Measurements from ENCODE around the gene AQP9. TPM values are rescaled to one million over a fixed set of nuclear protein-coding genes. Genes with fewer than 3 reads are reported as not detected.
A peak's percentile ranks its signal among the peaks of the same experiment; 100 is the strongest.

The AQP9 gene
- total RNA-seq, 1 experiment from 2014 or later, result not detected

- TF ChIP-seq TCF7L2 (IDR thresholded peaks at IDR 0.05; ENCODE audit: low read depth, low read length) (no peak), POLR2AphosphoS5 (IDR thresholded peaks at IDR 0.05; ENCODE audit: low read depth, low read length) (no peak), SIN3A (IDR thresholded peaks at IDR 0.05; ENCODE audit: borderline replicate concordance, insufficient read depth, low read depth, low read length) (no peak)
- intact Hi-C loops (cut with micrococcal nuclease; ENCODE audit: unreplicated experiment) (no loop called here), in situ Hi-C loops (cut with HindIII; ENCODE audit: low pct_unique_long_range_greater_than_20kb, low sequenced_read_pairs) (no loop called here)
- no peak overlapping the region for H3K27ac ChIP-seq (ENCODE audit: low read length)
- H3K36me3 ChIP-seq (ENCODE audit: control insufficient read depth, insufficient read depth, low read length), result no peaks in the 10 kb centered on the region
- POLR2A ChIA-PET, result no interaction called here
- CTCF ChIA-PET, result no interaction called here
- H3K4me1 ChIP-seq (ENCODE audit: control insufficient read depth, insufficient read depth, low read length), result no peaks in the 10 kb centered on the region
- ATAC-seq (no peak), DNase-seq (ENCODE audit: low read depth, low spot score) (no peak)
- H3K27me3 ChIP-seq (ENCODE audit: control insufficient read depth, insufficient read depth, low read length), result peaks cover 10% of the 10 kb centered on the region
- no peaks in the 10 kb centered on the region for H3K9me3 ChIP-seq (ENCODE audit: control insufficient read depth, insufficient read depth, low read depth, low read length)
- no TSS peak for BruUV-seq (replicated peaks)
- H3K4me3 ChIP-seq (ENCODE audit: low read depth in 2 of 2, low read length in 2 of 2), result no peak overlapping the region
These were observed 41.0 kb downstream of the AQP9 start for GRCh38 chr15:58179206-58179605.

GRCh38 chr15:58179741-58180381 lies 41.7 kb downstream of the AQP9 start:
- DNase-seq (ENCODE audit: low read depth, low spot score) (no peak), ATAC-seq (no peak)
- no TSS peak for BruUV-seq (replicated peaks)
- Histone ChIP-seq H3K9me3 (ENCODE audit: control insufficient read depth, insufficient read depth, low read depth, low read length) (no peaks in the 10 kb centered on the region), H3K4me1 (ENCODE audit: control insufficient read depth, insufficient read depth, low read length) (no peaks in the 10 kb centered on the region), H3K4me3 (ENCODE audit: low read depth in 2 of 2, low read length in 2 of 2) (no peak overlapping the region), H3K27ac (ENCODE audit: low read length) (no peak overlapping the region), H3K27me3 (ENCODE audit: control insufficient read depth, insufficient read depth, low read length) (peaks cover 12% of the 10 kb centered on the region), H3K36me3 (ENCODE audit: control insufficient read depth, insufficient read depth, low read length) (no peaks in the 10 kb centered on the region)
- in situ Hi-C loops (cut with HindIII; ENCODE audit: low pct_unique_long_range_greater_than_20kb, low sequenced_read_pairs), result no loop called here
- POLR2A ChIA-PET, result no interaction called here
- no peak for TF ChIP-seq CTCF (IDR thresholded peaks at IDR 0.05)
- no peak for TF ChIP-seq SIN3A (IDR thresholded peaks at IDR 0.05; ENCODE audit: borderline replicate concordance, insufficient read depth, low read depth, low read length)
- no peak for TF ChIP-seq TCF7L2 (IDR thresholded peaks at IDR 0.05; ENCODE audit: low read depth, low read length)
- no peak for TF ChIP-seq POLR2AphosphoS5 (IDR thresholded peaks at IDR 0.05; ENCODE audit: low read depth, low read length)
- intact Hi-C loops (cut with micrococcal nuclease; ENCODE audit: unreplicated experiment), result loop anchor here (5.0 to 10.0 kb wide), 4 partner anchors 103 to 615 kb away; no protein-coding TSS in a partner anchor
- CTCF ChIA-PET, result no interaction called here

DNA sequence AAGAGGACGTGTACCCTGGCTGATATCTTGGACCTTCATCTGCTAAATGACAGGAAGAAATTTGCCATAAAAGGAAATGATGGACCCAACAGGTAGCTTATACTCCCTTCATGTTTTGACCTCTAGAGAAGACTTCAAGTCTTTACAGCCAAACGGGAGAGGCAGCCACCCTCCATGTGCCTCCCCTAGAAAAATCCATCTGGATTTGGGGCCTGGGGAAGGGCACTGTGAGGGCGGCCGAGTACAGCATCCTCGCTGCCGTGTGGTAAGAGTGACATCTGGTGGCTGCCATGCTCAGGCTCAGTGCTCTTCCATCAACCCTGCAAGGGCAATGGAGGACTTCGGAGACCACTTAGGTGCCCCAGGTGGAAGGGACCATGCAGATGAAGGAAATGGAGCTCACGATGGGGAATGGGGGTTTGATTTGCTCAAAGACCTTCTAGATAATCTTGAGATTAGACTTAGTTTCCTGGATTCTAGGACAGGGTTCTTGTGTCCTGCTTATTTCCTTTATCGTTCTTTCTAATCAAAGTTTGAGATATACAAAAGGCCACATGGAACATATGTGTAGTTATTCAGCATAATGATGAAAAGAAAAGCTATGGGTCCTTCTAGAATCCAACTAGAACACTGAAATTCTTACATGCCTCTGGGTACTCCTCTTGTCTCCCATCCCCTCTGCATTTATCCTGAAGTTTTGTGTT lies 44.4 kb downstream of the AQP9 start:
- H3K4me1 ChIP-seq (ENCODE audit: control insufficient read depth, insufficient read depth, low read length), result no peaks in the 10 kb centered on the region
- ATAC-seq (peak; percentile 98), DNase-seq (ENCODE audit: low read depth, low spot score) (peak; percentile 32)
- H3K27ac ChIP-seq (ENCODE audit: low read length), result no peak overlapping the region
- intact Hi-C loops (cut with micrococcal nuclease; ENCODE audit: unreplicated experiment), result loop anchor here (1.0 to 10.0 kb wide), 6 partner anchors 67 to 618 kb away; no protein-coding TSS in a partner anchor
- no peak overlapping the region for H3K4me3 ChIP-seq (ENCODE audit: low read depth in 2 of 2, low read length in 2 of 2)
- ChIA-PET CTCF (interaction anchor here (1.0 kb wide), 1 partner anchor 105 kb away, joined by 6 read pairs; no protein-coding TSS in a partner anchor), POLR2A (no interaction called here)
- no peaks in the 10 kb centered on the region for H3K9me3 ChIP-seq (ENCODE audit: control insufficient read depth, insufficient read depth, low read depth, low read length)
- TF ChIP-seq TCF7L2 (IDR thresholded peaks at IDR 0.05; ENCODE audit: low read depth, low read length) (no peak), CTCF (IDR thresholded peaks at IDR 0.05) (peak; percentile 92)
- peaks cover 17% of the 10 kb centered on the region for H3K27me3 ChIP-seq (ENCODE audit: control insufficient read depth, insufficient read depth, low read length)
- no peaks in the 10 kb centered on the region for H3K36me3 ChIP-seq (ENCODE audit: control insufficient read depth, insufficient read depth, low read length)
- no TSS peak for BruUV-seq (replicated peaks)
- in situ Hi-C loops (cut with HindIII; ENCODE audit: low pct_unique_long_range_greater_than_20kb, low sequenced_read_pairs), result no loop called here

Data from Panc1 (cell line).